LoVo (cell line): ENCODE data around the gene GATAD2B.
A peak's percentile ranks its signal among the peaks of the same experiment; 100 is the strongest.

Source experiments
- DNase-seq: peaks from one replicate; pipeline ENCODE4 v3.0.0-alpha.2; 2016; ENCODE audit warnings: low spot score

GATAD2B gene

DNA sequence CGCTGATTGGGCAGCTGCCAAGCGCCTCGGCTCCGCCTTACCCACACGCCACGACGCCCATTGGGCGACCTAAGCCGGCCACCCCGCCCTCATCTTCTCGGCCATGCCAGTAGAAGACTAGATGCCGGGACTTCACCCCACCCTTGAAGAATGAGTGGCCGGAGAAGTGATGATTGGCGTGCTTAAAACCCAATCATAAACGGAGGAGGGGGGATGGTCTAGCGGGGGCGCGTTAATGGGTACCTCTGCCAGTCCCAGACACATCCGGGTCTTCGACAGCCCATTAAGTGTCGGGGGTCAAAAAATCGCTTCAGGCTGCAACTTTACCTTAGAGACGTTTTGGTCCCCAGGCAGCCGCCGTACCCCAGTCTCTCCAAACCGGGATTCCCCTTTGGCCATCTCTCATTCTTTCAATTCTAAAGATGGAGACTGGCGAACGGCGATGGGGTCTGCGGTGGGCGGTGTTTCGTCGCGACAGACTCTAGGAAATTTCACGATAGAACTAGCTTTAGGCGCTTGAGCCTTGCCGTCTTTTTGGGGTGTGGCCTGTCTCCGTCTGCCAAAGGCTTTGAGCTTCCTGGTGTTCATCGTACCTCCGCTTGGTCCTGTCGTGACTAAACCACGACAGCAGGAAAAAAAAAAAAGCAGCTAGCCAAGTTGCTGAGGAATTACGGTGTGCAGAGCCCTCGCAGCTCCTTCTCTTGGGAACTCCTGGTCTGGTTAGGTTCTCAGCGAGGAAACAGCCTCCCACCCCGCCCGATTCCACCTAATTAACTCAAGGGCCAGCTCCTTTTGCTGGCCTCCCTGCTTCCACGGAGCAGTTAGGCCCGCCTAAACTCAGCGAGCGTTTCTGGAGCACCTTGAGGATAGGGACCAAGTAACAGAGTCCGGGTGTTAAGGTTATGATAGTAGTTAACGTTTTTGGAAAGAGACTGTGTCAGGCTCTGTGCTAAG is at the start of gene GATAD2B:
Gene GATAD2B, minus strand, starts transcription at position 1 of the 954 bp plus-strand sequence. CDS start 94,625 bp downstream, outside the sequence.
- DNase-seq: peak; percentile 99

DNA sequence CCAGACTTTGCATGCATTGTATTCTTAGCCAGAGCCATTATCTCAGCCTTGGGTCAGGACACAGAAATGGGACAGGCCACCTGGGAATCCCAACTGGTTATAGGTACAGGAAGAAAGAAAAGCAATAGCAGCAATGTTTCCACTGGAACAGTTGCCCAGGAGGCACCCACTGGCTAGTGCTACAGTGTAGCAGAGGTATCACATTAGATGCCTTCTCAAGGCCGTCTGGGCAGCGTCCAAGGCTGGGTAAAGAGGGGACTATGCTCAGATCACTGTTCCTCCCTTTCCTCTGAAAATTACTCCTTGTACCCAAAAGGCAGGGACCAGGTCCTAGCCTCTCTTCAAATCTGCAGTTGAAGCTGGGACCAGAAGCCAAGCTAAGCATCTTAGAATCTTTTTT is 47.6 kb upstream of the GATAD2B start:
- no peak for DNase-seq

DNA sequence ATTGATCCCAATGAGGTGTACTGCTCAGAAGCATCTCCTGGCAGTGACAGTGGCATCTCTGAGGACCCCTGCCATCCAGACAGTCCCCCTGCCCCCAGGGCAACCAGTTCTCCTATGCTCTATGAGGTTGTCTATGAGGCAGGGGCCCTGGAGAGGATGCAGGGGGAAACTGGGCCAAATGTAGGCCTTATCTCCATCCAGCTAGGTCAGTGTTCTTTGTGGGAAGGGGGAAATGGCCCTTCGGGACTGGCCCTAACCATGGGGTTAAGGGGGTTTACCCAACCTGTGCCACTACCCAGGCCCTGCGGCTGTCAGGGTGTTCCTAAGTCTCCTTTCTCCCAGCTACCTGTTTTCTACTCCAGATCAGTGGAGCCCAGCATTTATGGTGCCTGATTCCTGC is 46.2 kb upstream of the GATAD2B start:
- DNase-seq: no peak

DNA sequence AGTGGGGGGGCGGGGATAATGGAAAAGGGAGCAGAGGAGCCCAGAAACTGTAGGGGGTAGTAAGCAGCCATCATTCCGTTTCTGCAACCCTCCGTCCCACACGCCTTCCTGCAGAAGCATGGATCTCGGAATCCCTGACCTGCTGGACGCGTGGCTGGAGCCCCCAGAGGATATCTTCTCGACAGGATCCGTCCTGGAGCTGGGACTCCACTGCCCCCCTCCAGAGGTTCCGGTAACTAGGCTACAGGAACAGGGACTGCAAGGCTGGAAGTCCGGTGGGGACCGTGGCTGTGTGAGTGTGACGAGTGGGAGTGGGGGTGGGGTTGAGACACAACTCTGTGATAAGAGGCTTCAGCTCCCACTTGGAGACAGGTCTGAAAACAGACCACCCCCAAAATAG is 45.6 kb upstream of the GATAD2B start:
- no peak for DNase-seq

DNA sequence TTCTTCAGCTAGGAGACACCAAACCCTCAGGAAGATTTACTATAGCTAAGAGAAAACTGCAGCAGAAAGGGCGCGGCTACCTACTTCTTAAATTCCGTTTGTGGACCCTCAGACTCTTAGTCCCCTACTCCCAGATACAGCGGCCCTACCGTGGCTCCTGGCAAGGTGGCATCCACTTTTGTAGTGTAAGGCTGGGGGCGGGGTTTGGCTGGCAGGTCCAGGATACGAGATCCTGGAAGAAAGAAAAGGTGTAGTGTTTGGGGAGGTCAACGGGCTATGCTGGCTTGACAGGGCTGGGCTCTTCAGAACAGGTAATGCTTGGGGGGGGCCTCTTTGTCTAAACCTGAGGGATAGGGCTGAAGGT is 45.2 kb upstream of the GATAD2B start:
- no peak for DNase-seq

DNA sequence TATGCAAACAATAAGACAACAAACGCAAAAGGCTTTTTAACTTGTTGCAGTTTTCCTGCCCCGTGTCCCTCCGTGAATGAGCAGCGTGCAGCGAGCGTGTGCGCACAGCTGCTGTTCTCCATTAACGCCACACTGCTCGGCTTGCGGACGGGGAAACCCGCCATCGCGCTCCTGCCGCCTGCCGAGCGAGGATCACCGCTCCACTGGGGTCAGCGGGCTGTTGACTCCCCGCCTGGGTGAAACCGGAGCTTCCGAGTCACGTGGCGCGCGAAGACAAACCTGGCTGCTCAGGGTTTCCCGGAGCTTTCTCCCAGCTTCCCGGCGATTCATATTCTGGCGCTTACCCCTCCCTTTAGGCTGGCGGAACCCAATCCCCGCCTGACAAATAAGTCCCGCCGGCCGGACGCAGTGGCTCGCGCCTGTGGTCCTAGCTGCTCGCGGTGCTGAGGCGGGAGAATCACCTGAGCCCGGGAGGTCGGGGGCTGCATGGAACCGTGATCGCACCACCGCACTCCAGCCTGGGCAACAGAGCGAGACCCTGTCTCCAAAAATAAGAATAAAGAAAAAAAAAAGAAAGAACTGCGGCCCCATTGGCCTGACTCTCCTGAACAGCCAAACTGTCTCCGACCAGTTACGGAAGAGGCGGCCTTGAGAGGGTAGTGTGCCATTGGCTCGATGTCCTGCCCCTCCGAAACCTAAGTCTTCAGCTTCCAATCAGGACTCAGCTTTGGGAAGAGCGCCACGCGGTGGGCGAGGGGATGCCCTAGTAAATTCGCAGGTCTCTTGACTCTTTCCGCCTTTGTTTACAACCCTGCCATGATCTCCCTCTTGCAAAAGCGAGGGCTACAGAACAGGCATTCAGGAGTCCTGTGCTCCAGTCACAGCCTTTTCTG is 44.6 kb upstream of the GATAD2B start, which contains the start of gene CREB3L4:
Gene CREB3L4, plus strand, starts transcription at position 796 of the 893 bp plus-strand sequence. CDS start 624 bp downstream, outside the sequence.
- peak; percentile 95 for DNase-seq

DNA sequence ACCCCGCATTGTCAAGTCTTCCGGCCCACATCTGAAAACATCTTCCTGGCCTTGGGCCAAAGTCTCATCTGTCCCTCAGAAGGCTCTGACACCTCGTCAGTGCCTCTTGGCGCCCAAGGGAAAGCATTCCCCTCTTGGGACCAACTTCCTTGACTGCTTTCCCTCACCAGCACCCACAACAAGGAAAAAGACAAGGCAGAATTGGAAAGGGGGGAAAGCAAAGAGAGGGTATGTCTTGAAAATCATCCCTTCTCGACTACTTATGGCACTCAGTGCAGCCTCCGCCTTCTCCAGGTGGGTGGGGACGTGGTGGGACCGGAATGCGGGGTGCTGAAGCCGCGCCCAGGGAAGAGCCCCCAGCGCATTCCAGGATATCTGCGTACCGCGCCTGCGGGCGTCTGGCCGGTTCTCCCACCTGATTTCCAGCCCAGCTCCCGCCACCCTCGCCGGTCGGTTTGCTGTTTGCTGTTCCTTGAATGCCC is 41.1 kb upstream of the GATAD2B start:
- peak; percentile 80 for DNase-seq

DNA sequence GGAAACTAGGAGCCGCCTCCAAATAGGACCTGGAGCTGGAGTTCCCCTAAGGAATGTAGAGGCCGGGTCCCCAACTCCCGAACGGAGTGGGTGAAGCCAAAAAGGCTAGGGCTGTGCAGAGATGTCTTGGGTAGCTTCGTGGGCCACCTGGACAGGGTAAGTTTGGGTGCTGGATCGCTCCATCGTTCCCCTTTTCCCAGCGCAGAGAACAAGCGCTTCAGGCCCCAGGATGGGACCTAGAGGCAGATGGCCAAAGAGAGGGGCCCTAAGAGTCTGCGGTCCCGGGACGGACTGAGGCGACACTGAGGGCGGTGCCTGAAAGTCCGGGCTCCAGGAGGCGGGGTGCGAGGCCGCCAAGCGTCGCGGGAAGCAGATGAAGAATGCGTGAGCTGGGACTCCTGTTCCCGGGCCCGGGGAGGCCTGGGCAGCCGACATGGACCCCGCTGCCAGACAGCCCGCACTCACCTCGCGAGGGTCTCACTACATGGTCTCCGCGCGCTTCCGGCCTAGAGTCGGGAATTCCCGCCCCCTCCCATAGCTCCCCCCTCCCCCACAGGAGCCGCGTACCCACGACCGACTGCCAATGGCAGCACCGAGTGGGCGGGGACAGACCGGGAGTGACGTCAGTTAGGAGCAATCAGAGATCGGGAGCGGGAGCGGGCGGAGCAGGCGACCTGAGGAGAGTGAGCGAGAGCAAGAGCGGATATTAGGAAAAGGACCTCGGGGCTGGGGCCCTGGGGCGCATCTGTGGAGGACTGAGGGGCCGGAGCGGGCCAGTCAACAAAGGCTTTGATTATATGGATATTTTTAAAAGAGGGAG is 40.5 kb upstream of the GATAD2B start, which contains the start of gene SLC39A1:
Gene SLC39A1, minus strand, starts transcription at position 508 of the 820 bp plus-strand sequence. CDS start 822 bp downstream, outside the sequence.
- DNase-seq: peak; percentile 96

DNA sequence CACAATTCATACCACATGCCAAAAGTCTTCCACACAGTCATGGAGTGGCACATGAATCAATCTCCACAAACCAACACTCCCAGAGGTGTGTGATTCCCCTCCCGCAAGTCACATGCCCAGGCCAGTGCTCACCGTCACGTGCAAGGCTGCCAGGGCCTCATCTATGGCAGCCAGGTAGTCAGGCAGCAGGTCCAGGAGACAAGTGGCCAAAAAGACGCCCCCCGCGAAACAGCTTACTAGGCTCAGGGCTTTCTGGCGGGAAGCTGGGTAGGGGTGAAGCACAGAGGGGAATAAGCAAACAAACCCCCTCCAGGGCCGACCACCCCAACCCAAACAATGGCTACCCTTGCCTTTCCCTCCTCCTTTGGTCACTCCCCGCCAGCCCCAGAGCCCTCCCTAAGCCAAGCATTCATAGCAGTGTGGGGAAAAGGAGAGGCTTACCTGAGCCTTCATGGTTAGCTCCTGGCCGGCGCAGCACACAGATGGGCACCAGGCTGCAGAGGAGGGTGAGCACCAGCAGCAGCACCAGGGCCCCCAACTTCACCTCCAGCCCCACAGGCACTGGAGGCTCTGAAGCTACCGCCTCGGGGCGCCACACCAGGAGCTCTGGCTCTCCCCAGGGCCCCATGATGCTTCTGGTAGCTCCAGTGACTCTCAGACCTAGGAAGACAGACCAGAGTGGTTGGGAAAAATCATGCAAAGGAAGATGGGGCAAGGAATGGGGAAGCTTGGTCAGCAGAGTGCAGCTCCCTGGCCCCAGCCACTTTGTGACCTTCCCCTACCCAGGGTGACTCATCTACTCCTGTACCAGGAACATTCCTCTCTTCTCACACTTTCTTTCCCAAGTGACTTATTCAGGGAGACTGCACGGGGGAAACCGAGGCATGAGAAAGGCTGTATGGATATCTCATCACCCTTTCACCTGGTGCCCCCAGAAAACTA is 39.6 kb upstream of the GATAD2B start:
- peak; percentile 61 for DNase-seq

DNA sequence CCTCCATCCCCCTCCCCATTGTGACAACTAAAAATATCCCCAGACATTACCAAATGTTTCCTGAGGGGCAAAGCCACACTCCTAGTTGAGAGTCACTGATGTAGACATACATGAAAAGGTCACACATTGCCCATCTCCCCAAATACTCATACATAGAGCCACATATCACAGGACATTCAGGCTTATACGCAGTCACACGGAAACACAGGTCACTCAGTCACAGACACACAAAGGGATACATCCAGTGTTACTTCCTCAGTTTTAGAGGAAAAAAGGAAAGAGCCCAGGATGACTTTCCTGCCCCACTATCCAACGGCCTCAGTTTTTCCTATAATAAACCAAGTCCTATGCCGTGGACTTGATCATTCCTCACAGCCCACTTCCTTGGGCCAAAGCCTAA is 38.6 kb upstream of the GATAD2B start:
- DNase-seq: no peak

DNA sequence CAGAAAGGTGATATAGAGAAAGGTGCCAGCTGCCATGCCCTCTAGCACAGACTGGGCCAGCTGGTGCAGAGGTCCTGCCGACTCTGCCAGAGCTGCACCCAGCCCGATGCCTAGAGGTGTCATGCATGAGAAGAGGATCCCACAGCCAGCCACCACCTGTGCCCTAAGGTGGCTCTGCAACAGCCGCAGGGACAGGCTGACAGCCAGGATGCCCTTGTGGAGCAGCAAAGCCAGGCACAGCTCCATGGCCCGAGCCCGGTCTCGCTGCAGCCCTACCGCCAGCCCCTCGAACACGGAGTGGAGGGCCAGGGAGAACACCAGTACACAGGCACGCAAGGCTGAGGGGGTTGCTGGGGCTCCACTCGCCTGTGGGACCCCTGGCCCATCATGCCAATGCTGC is 37.4 kb upstream of the GATAD2B start:
- no peak for DNase-seq

DNA sequence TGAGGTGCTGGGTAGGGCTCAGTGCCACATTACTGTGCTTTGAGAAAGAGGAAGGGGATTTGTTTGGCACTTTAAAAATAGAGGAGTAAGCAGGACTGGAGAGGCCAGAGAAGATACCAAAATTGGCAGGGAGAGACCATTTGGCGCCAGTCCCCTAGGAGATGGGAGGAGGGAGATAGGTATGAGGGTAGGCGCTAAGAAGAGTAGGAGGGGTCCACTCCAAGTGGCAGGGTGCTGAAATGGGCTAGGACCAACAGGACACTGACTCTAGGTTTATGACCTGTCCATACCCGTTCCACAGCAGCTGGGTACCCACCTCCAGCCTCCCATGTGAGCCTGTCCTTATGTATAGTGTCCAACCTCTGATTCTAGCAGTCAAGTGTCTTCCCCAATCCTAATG is 36.7 kb upstream of the GATAD2B start:
- no peak for DNase-seq

DNA sequence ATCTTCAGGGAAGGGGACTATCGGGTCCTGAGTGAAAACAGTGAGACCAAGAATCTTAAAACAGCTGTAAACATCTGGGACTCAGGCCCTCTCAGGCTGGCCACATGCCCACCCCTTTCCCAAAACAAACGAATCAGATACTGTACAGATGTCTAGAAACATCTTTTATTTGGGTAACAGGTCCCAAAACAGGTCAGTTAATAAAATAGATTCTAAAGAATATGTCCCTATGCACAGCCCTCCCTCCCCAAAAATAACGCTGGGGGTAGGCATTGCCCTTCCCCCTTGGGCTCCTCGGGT is 36.1 kb upstream of the GATAD2B start:
- no peak for DNase-seq

DNA sequence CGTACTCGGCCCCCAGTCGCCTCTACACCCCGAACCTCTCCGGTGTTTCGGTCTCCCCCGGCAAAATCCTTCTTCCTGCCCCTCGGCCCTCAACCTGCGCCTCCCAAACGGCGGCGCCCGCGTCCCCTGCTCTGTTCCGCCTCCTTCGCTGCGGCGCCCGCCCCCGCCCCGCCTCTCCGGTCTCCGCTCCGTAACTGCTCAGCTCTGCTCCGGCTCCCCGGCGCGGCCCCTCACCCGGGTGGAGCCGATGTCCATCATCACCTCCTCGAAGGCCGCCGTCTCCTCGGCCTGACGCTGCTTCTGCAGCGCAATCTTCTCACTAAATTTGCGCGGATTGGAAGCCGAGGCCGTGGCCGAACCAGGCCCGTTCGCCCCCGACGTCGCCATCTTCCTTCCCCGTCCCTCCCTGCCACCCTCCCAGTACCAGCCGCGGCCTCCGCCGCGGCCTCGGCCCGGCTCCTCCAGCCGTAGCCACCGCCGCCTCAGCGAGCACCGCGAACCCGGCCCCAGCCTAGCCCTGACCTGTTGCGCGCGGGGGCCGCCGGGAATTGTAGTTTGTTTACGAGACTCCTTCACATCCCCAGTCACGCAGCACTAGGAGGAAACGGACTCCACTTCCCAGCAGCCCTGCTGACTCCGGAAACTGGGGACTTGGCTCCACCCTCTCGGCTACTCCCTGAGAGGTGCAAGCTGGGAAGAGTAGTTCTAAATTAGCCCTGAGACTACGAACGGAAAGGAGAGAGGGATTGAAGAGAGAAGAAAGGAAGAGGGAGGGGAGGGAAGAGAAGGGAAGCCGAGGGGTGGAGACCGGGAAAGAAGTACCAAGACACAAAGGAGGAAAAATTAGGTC is 35.6 kb upstream of the GATAD2B start, which contains the start of gene CRTC2:
Gene CRTC2, minus strand, starts transcription at position 502 of the 850 bp plus-strand sequence. Its CDS starts 115 bp downstream, at position 387.
- DNase-seq: peak; percentile 99

DNA sequence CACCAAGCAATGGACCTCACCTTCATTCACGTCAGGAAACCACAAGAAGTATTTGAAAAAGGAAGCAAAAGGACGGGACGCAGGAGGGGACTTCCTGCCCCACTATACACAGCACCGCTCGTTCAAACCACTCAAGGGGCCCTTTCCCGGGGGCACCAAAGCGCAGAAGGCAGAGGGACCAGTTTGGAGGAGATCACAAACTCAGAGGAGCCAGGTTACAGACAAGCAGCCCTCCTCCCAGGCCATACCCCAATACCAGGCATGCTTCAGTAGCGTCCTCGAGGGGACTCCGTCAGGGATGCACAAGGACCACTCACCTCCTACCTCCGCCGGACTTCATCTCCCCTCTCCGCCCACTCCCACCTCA is 35.0 kb upstream of the GATAD2B start:
- DNase-seq: no peak

DNA sequence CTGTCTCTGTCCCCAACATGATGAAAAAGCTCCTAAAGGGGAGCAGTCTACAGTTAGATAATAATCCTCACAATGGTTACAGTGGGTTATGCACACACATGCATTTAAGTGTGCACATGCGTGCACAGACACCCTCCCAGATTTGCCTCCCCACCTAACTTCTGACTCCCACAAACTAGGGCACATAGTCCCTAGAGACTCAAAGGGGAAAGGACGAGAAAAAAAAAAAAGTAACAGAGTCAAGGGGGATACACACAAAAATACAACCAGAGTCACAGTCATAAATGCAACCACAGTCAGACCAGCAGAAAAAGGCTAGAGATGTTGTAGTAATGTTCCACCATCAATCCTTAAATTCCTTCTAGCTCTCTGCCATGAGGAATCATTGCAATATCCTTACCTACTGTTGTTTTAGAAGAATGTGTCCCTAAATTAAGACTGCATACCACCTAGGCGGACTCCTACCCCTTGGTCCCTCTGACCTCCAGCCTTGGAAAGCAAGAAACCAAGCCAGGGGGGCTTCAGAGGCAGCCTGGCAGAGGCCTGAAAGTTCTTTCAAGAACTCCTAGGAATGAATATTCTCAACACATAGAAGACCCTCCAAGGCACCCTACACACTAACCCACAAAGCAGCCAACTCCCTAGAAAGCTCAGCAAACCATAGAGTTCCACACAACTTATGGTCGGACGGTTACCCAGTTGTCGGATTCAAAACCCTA is 34.4 kb upstream of the GATAD2B start:
- DNase-seq: no peak

DNA sequence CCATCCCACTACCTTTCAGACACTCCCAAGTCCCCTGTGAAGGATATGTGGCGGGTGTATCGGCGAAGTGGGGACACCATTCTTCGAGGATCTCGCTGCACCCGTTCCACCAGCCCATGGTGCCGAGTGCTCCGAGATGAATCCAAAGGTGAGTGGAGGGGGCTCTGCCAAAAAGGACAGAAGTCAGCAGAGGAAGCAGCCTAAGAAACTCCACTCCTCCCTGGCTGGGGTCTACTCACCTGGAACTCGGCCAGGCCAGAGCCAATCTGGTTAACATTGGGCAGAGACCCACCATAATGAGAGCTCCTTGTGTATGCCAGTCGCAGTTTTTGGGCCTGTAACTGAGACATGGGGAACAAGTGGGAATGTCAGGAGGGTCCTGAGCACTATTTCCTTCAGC is 32.1 kb upstream of the GATAD2B start:
- no peak for DNase-seq

DNA sequence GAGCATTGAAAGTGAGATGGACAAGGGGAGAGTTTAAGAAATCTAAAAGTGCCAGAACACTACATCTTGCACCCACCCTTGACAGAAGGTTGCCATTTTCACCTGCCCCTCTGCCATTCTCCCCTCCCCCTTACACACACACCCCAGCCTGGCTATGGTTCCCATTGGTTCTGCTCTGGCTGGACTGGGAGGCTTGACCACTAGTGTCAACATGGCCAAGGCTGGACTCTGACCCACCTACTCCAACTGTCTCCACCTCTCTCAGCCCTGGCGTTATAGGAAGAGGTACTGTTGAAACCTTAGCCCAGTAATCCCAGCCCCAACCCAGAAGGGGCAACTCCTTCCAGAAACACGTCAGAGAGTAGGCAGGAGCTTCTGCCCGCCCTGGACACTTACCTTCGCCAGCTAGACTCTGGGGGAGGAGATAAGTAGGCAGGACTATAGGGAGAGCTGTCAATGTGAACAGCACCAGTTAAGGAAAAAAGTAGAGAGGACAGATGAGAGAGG is 31.1 kb upstream of the GATAD2B start:
- DNase-seq: no peak

DNA sequence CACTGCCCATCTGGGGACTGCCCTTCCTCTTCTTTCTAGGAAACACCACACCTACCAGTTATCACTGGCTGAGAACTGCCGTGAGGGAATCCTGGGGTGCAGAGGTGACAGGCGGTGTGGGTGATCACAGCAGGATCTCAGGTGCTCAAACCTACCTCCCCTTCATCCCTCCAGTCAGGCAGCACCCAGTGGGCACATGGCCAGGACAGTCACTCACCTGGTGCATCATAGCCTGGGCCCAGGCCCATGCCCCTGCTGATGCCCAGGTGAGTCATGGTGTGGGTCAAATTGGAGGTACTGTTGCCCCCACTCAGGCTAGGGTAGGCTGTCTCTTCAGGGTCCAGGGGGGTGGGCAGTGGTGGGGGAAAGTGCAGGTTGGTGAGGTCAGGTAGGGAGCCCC is 29.0 kb upstream of the GATAD2B start:
- DNase-seq: no peak
